Activated CD4-positive, alpha-beta T cell treated with anti-CD3 and anti-CD28 coated beads, Interleukin-2, amount 50 U/mL, for 4 hours (primary cell): ENCODE results near the gene NEK4.

Experiments used
- DNase-seq, 2 experiments: peaks; one replicate each; pipeline ENCODE4 v3.0.0-alpha.2; 2020

NEK4 gene

DNA sequence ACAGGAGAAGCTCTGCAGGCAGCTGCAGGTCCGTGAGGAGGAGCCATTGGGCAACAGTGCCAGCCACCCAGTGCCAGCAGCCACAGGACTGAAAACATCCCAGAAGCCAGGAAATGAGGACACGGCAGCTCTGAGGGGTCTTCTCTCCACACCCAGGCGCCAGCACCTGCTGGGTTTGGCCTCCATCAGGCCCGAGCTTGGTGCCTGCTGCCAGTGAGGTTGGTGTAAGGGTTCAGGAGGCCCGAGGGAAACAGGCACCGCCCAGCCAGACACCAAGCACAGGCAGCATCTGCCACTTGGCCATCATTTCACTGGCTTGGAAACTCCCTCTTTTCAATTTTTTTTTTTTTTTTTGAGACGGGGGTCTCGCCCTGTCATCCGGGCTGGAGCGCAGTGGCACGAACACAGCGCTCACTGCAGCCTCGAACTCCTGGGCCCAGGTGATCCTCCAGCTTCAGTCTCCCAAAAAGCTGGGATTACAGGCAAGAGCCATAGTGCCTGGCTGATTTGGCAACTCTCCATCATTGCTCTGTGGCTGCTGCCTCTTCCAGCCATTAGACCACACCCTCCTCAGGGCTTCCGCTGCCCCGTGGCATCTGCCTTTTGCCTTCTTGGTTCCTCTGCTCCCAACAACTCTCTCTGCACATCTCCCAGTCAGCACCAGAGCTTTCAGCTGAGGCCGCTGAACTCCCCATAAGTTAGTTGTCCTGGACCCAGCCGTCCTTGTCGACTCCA, 22.4 kb upstream of the NEK4 start:
- DNase-seq = no peak

DNA sequence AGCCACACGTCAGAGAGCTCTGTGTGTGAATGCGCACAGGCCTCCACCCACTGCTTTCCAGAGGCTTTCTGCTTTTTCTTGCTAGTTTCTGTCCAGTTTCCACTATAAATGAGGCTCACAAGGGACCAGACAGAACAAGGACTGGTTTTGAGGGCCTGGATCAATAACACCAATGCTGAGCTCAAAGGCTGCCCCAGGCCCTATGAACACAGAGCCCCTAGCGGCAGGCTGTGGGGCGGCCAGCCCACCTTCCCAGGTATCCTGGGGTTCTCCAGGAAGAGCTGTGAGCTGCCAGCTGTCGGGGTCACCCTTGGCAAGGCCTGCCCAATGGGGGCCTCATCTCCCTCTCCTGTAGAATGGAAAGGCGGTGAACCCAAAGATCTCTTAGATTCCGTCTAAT, 21.7 kb upstream of the NEK4 start:
- no peak for DNase-seq

DNA sequence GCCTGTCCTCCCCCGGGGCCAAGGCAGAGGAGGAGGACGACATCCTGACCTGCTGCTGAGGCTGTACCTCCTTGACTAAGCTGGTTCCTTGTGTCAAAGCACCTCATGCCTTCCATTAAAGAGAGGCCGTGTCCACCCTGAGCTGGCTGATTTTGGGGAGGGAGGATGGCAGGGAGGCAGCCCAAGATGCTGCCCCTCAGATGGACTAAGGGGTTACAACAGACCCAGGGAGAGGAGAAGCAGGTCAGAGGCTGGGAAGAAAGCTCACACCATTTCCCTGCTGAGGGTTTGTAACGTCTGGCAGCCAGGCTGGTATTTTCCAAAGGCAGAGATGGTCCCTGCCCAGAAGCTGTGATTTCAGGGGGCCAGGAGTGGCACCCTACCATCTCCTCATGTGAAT, 21.2 kb upstream of the NEK4 start:
- no peak for DNase-seq

DNA sequence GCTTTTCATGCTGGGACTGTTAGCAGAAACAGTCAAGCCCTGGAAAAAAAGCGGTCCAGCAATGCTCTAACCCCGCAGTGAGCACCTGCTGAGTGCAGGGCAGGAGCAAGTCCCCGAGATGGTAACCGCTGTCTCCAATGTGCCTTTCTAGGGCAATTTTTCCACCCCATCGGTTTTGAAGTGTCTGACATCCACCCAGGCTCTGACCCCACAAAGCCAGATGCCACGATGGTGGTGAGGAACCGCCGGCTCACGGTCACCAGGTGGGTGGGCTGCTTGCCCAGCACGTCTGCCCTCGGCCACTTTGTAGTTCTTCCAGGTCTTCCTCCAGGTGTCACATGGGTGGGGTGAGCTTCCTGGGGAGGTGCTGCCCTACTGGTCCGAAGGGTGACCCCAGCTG, 20.6 kb upstream of the NEK4 start:
- DNase-seq = no peak

DNA sequence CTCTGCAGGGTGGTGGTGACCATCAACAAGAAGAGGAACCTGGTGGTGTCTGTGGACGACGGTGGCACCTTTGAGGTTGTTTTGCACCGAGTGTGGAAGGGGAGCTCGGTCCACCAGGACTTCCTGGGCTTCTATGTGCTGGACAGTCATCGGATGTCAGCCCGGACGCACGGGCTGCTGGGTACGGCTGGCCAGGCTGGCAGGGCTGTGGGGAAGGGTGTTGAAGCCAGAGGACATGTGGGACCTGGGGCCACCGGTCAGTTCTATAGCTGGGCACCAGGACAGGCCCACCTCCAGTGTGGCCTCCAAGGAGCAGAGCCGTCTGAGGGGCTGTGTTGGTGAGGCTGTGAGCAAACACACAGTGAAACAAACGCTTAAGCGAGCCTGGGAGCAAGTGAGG, 20.0 kb upstream of the NEK4 start:
- DNase-seq = no peak

DNA sequence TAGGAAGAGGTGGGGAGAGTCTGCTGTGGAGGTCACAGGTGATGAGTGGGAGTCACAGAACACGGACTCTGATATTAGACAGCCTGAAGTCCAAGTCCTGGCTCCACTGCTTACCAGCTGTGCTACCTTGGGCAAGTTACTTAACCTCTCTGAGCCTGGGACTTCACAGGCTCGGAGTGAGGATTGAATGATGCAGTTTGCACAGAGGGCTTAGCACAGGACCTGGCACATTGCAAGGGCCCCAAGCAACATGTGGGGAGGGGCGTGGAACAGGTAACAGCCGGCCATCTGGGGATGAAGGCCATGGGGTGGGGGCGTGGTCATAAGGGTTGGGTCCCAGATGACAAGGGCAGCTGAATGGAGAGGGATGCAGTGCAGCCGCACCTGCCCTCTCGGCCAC, 19.6 kb upstream of the NEK4 start:
- DNase-seq = no peak

DNA sequence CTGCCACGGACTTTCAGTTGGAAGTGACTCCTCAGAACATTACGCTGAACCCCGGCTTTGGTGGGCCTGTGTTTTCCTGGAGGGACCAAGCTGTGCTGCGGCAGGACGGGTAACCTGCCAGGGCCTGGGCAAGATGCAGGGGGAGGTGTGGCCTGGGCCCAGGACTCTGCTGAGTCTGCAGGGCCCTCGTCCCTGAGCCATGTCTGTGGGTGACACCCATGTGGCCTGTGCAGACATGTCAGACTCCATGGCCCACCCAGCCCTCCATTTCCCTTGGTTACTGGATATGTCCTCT, 19.0 kb upstream of the NEK4 start:
- DNase-seq = no peak

DNA sequence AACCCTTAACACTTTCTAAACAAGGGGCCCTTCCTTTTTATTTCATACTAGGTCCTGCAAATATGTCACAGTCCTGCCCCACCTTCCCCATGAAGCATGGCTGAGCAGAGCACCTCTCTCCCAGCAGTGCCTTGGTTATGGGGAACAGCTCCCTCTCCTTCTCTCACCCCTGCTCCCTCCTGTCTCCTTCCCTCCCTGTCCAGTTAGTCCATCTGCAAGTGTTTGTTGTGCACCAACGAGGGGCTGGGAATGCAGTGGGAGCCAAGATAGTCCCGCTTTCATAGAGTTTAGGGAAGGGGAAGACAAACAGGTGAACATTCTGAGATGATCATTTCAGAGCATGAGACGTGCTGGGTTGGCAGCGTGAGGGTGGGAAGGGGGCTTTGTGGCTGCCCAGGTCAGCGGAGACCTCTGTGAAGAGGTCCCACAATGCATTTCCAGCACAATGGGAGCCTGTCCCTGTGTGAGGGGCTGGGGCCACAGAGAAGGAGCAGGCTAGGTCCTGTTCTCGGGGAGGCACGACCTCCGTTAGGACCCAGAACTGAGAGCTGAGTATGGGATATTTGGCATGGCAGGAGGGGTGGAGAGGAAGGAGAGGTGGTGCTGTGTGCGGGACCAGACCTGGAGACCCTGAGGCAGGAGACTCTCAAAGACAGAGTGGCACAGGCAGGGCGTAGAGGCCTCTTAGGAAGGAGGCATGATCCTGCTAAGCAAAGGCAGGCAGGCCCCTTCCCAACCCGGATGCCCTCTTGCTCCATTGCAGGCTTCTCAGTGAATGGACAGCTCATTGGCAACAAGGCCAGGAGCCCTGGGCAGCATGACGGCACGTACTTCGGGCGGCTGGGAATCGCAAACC, 18.4 kb upstream of the NEK4 start:
- no peak for DNase-seq

DNA sequence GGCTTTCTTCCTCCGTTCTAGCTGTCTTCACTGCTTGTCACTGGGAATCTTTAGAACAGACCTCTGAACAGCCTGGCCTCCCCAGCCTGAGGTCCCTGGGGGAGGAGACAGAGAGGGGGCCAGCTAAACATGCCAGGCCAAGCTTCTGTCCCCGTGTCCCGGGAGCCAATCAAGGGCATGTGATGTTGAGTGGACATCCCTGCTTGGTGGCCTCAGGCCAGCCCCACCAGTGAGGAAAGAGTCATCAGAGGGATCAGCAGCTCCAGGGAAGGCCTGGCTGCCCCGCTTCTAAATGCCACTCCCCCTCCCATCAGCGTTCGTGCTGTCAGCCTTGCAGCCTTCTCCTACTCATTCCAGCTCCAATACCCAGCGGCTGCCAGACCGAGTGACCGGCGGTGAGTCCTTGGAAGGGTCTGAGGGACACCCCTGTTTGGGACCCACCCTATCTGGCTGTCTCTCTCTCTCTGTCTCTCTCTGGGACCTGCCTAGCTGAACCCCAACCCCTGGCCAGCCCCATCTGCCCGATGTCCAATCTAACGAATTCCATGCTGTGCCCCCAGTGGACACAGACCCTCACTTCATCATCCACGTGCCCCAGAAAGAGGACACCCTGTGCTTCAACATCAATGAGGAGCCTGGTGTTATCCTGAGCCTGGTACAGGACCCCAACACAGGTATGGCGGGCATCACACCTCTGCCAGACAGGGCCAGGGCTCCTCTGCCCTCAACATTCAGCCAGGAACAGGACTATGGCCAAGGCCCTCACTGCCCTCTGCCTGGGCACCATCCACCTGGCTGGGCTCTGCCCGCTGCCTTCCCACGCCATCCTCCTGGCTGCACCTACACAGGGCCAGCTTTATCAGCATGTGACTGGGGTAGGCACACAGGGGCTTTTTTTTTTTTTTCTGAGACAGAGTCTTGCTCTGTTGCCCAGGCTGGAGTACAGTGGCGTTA, 17.2 kb upstream of the NEK4 start:
- no peak for DNase-seq

DNA sequence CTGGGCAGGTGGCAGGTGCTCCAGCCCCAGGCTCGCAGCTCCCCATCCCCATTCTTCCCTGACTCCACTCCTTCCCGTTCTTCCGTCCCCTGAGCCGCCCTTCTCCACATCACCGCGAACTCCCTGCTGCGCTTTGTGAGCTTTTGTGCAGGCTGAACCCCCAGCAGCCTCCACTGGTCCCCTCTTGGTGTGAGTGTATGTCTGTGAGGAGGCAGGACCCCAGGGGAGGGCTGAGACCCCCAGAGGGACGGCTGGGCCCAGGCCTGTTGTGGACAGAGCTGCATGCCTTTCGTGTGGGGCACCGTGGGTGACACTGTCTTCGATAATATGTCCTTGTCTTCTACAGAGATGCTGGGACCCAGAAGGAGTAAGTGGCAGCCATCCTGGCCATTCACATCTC, 16.5 kb upstream of the NEK4 start:
- no peak for DNase-seq

DNA sequence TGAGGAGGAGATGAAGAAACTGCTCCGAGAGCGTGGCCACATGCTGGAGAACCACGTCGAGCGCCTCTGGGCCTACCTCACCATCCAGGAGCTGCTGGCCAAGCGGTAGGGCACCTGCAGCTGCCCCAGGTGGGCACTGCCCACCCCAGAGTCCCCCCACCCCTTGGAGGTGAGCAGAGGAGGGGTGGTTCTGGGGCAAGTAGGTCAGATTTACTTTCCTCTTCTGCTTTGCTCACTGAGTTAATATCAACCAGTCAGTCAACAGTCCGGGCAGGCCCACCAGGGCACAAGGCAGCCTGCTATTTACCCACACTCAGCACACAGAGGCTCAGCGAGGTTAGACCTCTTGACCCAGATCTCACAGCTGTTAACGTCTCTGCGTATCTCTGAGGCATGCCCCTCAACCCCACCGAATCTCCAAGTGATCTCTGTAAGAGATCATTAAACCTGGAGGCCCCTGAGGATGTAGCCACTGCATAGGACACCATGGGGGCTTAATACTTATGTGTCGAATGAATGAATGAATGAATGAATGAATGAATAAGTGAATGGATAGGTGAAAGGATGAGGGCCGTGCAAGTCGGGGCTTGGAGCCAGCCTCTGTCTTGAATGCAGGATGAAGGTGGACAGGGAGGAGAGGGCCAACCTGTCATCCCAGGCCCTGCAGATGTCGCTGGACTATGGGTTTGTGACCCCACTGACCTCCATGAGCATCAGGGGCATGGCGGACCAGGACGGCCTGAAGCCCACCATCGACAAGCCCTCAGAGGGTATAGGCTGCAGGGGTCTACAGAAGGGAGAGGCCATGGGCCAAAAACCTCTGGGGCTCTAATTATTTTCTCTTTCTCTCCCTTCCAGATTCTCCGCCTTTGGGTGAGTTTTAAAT, 15.8 kb upstream of the NEK4 start:
- no peak for DNase-seq

DNA sequence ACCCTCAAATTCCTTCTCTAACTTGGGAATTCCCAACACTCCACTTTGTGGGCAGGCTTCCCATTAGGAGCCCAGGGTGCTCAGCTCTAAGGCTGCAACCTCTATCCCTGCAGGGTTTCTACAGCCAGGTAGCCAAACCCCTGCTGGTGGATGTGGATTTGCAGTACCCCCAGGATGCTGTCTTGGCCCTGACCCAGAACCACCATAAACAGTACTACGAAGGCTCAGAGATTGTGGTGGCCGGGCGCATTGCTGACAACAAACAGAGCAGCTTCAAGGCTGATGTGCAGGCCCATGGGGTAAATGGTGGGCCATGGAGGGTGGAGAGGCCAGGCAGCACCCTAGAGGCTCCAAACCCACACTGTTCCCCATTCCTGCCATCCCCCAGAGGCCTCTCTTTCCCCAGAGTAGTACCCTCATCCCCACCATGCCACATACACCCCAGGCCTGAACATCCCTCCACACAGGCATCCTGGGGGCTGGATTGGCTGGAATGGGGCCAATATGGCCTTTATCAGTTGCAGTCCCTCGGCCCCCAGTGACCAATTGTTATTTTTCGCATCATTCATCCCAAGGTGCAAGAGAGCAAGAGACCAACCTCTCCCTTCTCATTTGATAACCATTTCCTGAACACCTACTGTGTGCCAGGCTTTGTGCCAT, 14.3 kb upstream of the NEK4 start:
- DNase-seq = no peak

DNA sequence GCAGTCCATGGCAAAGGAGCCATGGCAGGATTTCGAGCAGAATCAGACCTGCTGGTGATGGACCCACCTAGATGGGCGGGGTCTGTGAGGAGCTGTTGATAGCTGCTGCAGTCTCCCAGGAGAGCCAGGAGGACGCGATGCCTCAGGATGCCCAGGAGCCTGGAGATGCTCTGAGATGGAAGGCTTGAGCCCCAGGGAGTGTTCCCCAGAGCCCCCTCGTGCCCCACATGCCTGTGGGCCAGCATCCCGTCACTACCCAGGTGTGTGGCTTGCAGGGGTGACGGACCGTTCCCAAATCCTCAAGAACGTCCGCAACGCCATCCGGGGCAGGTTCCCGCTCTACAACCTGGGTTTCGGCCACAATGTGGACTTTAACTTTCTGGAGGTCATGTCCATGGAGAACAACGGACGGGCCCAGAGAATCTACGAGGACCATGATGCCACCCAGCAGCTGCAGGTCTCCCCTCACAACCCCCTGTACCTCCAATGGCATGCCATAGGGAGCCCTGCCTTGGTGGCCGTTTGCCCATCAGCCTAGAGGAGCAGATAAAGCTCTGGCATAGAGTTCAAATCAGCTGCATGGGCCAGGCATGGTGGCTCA, 13.4 kb upstream of the NEK4 start:
- DNase-seq = no peak

DNA sequence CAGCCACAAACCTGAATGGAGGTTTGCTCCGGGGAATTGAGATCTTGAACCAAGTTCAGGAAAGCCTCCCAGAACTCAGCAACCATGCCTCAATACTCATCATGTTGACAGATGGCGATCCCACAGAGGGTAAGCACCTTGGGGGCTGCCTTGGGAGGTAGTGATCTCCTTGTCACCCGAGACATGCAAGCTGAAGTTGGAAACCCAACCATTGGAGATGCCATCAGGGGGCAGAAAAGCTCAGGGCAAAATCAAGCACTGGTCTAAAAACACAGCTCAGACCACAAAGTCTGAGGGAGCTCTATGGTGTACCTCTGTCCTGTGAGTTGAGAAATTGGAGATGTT, 12.4 kb upstream of the NEK4 start:
- no peak for DNase-seq

DNA sequence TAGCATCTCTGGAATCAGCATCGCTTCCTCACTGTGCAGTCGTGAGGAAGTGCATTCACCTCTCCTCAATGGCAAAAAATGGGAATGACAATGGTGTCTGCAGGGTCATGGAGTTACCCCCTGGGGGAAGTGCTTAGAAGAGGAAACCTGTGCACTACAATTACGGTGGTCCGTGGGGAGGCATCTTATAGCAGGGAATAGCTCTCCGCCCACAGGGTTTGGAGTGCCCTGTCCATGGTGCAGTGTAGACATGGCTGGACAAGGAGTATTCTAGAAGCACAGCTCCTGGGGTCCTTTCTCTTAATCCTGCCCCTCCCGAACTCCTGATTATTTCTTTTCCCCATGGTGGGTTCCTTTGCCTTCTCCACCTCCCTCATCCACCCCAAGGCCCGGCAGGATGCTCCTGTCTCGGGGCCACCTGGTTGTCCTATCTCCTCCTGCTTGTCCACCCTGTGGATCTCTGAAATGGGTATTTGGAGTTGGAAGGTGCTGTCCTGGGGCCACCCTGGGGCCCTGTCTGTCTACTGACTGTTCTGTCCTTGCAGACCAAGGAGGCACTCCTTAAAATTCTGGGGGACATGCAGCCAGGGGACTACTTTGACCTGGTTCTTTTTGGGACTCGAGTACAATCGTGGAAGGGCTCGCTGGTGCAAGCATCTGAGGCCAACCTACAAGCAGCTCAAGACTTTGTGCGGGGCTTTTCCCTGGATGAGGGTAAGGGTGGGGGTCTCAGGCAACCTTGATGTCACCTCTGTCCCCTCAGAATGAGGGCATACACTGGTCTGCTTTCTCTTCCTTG, 11.9 kb upstream of the NEK4 start:
- no peak for DNase-seq

DNA sequence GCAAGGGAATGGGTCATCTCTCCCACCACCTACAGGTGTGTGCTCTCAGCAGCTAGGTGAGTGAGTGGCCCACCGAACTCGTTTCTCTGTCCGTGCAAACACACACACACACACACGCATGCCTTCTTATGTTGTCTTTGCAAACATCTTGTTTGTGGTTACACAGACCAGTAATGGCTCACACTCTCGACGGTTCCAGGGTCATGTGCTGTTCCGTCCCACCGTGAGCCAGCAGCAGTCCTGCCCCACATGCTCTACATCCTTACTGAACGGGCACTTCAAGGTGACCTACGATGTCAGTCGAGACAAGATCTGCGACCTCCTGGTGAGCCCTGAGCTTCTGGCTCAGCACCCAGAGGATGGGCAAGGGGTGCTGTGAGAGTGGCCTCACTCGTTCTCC, 11.0 kb upstream of the NEK4 start:
- no peak for DNase-seq

DNA sequence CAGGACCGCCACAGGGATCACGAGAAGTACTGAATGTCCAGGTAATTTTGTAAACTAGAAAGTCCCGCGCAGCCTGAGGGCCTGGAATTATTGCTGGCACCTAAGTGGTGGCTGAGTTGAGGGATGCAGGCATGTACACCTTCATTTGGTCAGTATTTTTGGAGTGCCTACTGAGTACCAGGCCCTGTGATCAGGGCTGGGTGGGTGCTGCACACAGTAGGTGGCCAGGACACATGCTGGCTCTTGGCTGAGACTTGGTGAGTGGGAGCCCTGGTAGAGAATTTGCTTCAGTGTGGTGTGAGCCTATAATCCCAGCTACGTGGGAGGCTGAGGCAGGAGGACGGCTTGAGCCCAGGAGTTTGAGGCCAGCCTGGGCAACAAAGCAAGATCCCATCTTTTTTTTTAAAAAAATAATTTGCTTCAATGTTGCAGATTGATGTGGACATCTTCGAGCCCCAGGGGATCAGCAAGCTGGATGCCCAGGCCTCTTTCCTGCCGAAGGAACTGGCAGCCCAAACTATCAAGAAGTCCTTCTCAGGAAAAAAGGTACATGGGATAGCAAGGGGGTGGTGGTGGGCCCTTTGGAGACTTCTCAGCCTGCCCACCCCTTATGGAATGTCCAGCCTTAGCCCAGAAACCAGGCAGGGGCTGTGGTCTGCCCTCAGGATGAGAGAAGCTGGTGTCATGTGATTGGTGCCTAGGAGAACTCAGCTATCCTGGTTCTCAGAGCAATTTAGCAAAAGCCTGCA, 9.3 kb upstream of the NEK4 start:
- no peak for DNase-seq

DNA sequence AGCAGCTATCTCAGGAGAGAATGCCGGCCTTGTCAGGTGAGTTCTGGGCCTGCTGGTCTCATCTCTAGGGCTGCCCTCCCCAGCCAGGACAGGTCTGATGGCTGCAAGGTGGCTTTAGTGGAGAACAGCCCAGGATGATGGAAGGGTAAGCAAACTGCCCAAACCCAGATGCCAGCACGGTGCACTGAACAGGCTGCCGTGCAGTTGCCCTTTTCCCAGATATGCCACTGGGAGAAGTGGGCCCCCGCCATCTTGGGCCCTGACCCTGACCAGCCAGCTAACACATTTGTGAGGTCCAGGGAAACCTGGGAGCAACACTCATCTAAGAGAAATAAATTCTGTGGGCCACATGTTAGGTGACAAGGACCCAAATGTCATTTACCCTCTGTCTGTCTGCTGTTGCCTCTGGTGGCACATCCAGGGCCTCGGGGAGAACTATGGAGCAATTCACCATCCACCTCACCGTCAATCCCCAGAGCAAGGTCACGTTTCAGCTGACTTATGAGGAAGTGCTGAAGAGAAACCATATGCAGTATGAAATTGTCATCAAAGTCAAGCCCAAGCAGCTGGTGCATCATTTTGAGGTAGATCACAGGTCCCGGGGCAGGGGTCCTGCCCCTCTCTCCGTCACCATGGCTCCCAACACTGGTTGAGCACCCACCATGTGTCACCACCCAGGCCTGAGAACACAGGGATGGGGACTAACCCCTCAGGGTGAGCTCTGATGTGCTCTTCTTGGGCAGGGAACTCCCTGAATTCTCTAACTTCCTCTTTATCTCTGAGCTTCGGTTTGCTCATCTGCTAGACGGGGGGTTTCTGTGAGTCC, 8.5 kb upstream of the NEK4 start:
- DNase-seq = no peak
